GM19099 (cell line): ENCODE data around the gene SPRTN.

ENCODE experiments used
- POLR2A ChIP-seq: IDR thresholded peaks from 3 replicates; pipeline ENCODE4 v1.6.1; 2011; ENCODE audit warnings: low read depth; ENCODE audit not compliant: insufficient read length; ENCODE audit errors: extremely low read depth

The SPRTN gene

DNA sequence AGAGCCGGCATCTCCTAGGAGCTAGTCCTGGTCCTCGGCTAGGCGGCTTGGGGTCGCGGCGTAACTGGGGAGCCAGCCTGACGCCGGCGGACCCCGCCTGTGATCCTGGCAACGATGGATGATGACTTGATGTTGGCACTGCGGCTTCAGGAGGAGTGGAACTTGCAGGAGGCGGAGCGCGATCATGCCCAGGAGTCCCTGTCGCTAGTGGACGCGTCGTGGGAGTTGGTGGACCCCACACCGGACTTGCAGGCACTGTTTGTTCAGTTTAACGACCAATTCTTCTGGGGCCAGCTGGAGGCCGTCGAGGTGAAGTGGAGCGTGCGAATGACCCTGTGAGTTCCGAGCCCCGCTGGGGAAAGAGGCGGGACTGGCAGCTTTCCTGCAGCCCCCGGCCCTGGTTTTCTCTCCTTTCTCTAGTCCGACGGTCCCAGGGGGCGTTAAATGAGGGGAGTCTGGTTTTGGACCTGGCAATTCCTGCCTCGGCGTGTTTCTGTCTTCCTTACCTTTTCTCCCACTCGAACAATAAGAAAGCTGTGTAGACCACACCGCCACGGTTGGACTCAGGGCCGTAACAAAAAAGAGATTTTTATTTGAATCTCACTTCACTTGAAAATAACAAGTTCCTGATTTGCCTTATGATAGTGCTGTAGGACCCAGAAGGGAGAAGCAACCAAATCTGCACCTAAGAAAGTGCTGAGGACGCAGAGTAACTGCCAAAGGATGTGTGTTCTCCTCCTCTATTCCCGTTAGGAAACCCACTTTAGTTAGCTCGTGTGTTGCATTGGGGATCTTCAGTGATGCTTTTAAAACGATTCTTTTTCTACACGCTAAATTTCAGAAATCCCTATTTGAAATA lies at the start of gene SPRTN:
SPRTN (plus strand) TSS at position 24 of the 859 bp plus-strand sequence; CDS start at position 115, 91 bp downstream.
- TF ChIP-seq POLR2A, result peak; percentile 53

DNA sequence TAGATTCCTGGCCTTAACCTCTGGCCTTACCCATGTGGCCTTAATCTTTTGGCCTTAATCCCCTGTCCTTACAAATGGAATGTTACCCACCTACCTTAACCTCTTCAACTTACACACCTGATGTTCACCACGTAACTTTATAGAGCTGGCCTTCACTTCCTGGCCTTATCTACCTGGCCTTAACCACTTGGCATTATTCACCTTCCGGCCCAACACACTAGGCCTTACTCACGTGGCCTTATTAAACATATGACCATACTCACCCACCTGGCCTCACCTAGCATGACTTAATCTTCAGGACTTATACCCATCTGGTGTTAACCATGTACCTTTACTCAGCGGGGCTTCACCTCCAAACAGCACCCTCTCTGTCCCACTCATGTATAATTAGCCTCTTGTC lies 42.2 kb upstream of the SPRTN start:
- TF ChIP-seq POLR2A, result no peak

GRCh38 chr1:231301990-231302389 lies 36.1 kb upstream of the SPRTN start:
- no peak for TF ChIP-seq POLR2A

DNA sequence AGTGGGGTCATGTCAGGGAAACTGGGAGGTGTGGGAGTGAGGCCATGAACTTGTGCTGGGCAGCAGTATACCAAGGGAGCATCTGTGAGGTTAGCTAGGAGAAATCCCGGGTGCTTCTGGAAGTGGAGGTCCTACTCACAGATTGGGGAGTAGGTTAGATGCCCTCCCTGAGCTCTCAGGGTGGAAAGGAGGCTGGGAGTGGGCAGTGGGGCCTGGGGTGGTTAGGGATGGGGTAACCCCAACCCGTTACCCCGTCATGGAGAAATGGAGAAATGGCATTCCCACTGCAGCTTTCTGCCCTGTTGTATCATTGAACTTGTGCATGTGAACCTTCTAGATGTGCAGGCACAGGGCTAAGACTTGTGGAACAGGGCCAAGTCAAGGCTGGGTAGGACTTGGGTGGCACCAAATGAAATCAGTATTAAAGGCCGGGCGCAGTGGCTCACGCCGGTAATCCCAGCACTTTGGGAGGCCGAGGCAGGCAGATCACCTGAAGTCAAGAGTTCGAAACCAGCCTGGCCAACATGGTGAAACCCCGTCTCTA lies 27.6 kb upstream of the SPRTN start:
- TF ChIP-seq POLR2A, result no peak

GRCh38 chr1:231311720-231312431 lies 26.2 kb upstream of the SPRTN start:
- no peak for TF ChIP-seq POLR2A

DNA sequence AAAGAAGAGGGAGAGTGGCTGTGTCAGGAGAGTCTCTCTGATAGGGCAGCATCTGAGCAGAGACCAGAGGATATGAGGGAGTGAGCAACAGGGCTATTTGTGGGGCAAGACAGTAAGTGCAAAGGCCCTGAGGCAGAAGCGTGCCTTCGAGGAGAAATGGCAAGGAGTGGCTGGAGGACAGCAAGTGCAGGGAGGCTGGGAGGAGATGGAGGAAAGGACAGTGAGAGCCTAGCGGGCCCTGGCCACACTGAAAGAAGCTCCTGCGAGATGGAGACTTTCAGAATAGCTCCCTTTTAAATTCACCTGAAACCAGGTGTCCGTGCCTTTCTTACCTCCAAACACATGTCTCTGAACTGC lies 25.7 kb upstream of the SPRTN start:
- no peak for TF ChIP-seq POLR2A

GRCh38 chr1:231313661-231314060 lies 24.4 kb upstream of the SPRTN start:
- no peak for TF ChIP-seq POLR2A

- no peak for TF ChIP-seq POLR2A
Measured at GRCh38 chr1:231315887-231316286, 22.2 kb upstream of the SPRTN start.

- TF ChIP-seq POLR2A, result no peak
Measured at GRCh38 chr1:231317306-231318014, 20.6 kb upstream of the SPRTN start.

DNA sequence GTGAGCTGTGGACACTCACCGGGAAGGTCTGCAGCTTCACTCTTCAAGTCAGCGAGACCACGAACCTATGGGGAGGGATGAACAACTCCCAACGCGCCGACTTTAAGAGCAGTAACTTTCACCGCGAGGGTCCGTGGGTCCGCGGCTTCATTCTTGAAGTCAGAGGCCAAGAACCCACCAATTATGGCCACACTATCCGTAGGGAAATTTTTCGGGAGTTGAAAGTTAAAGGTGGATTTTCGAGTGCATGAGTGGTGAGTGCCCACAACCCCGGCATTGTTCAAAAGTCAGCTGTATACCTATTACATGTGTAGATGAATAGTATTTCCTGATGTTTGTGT lies 20.1 kb upstream of the SPRTN start:
- TF ChIP-seq POLR2A, result no peak

- no peak for TF ChIP-seq POLR2A
Measured at GRCh38 chr1:231318568-231318967, 19.5 kb upstream of the SPRTN start.

DNA sequence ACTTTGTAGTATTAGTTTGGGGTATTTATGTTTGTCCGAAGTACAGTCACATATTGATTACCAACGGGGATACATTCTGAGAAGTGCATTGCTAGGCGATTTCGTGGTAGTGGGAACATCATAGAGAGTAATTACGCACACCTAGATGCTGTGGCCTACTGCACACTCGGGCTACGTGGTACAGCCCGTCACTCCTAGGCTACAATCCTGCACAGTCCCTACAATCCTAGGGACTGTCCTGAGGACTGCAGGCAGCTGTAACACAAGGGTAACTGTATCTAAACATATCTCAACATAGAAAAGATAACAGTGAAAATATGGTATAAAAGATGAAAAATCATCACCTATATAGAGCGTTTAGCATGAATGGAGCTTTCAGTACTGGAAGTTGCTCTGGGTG lies 19.0 kb upstream of the SPRTN start:
- no peak for TF ChIP-seq POLR2A

- no peak for TF ChIP-seq POLR2A
Measured at GRCh38 chr1:231322880-231323530, 15.1 kb upstream of the SPRTN start.

DNA sequence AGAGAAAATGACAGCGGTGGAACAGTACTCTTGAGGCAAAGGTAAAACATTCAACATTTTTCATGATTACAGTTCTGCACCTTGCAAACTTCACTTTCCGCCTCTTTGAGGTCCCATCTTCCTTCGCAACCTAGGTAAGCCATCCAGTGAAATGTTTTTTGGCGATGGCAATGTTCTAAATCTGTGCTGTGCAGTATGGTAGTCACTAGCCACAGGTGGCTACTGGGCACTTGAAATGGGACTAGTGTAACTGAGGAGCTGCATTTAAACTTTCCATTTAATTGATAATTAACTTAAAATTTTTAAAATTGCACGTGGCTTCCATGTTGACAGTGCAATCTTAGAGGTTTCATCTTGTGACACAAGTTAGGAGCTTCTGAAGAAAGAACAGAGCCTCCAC lies 13.4 kb upstream of the SPRTN start:
- TF ChIP-seq POLR2A, result no peak

GRCh38 chr1:231326248-231326647 lies 11.8 kb upstream of the SPRTN start:
- no peak for TF ChIP-seq POLR2A
